ENCODE measurements around the gene MAP1LC3B2. TPM values are rescaled to one million over a fixed set of nuclear protein-coding genes. Genes with fewer than 3 reads are reported as not detected.

The MAP1LC3B2 gene
- total and polyA plus RNA-seq, 2 of the 8 experiments (the other 6 are each of a cell fraction or from before 2014, with no cell fraction given), result 0.39 to 1.5 TPM

GRCh38 chr12:116598311-116599284, 39.4 kb downstream of the MAP1LC3B2 start:
- Histone ChIP-seq H3K4me2 (ENCODE audit: insufficient read depth in 1 of 2, low read depth in 2 of 2, low read length in 2 of 2) (0 out of 4 replicates have a peak overlapping the region, but pooled peaks of 1 of the 2 experiments have one; percentile 3), H2BK12ac (ENCODE audit: low read depth, low read length) (peak overlapping the region; percentile 76; the same call in 1 of the 2 replicates), H2BK5ac (ENCODE audit: low read depth, low read length) (no peak overlapping the region), H2BK120ac (replicated peaks; ENCODE audit: low read depth, low read length) (no peak overlapping the region), H3K27me3 (replicated peaks in 1 of 4; ENCODE audit: control insufficient read depth in 3 of 4, extremely low read depth in 1 of 4, insufficient read depth in 3 of 4, low read length in 3 of 4) (no peaks in the 10 kb centered on the region), H3K23me2 (ENCODE audit: low read depth, low read length) (peaks cover 6% of the 10 kb centered on the region; the same call in 1 of the 2 replicates), H3K27ac (ENCODE audit: low read depth, low read length) (no peak overlapping the region), H3K4me1 (replicated peaks in 1 of 4; ENCODE audit: control insufficient read depth in 3 of 4, insufficient read depth in 4 of 4, low read length in 3 of 4) (peaks cover 0 to 5% (median 3%) of the 10 kb centered on the region in 4 experiments; a peak in 5 of 7 replicates), H4K8ac (ENCODE audit: extremely low read depth, insufficient read depth, low read length) (no peak overlapping the region), H3K9me3 (ENCODE audit: insufficient read depth in 2 of 2, low read depth in 1 of 2, low read length in 1 of 2) (no peaks in the 10 kb centered on the region), H2AK5ac (ENCODE audit: low read depth, low read length) (no peak overlapping the region), H3K79me1 (ENCODE audit: low read depth, low read length) (no peaks in the 10 kb centered on the region), H3K4me3 (ENCODE audit: extremely low read depth in 1 of 4, insufficient read depth in 2 of 4, low read depth in 3 of 4, low read length in 4 of 4) (no peak overlapping the region), H3K23ac (ENCODE audit: insufficient read length) (no peak overlapping the region), H3K18ac (ENCODE audit: extremely low read depth, low read length) (peak overlapping the region; percentile 43; the same call in 1 of the 2 replicates), H4K91ac (replicated peaks; ENCODE audit: insufficient read length, low read length) (peak overlapping the region; percentile 26), H2AFZ (ENCODE audit: low read length) (no peak overlapping the region; the same call in 1 of the 2 replicates), H2BK20ac (ENCODE audit: low read length) (peak overlapping the region; percentile 62), H4K20me1 (replicated peaks in 1 of 2; ENCODE audit: control insufficient read depth in 1 of 2, insufficient read depth in 2 of 2, low read length in 2 of 2) (no peaks in the 10 kb centered on the region), H3K56ac (replicated peaks; ENCODE audit: insufficient read length, low read depth, low read length) (no peak overlapping the region), H3K4ac (replicated peaks; ENCODE audit: insufficient read length, low read depth, low read length) (no peak overlapping the region), H4K5ac (ENCODE audit: insufficient read length, low read depth, low read length) (no peak overlapping the region), H3K14ac (ENCODE audit: insufficient read length) (no peak overlapping the region), H3K9ac (replicated peaks in 1 of 4; ENCODE audit: extremely low read depth in 1 of 4, low read depth in 3 of 4, low read length in 3 of 4) (no peak overlapping the region), H3K79me2 (ENCODE audit: control insufficient read depth in 1 of 2, insufficient read depth in 2 of 2, low read length in 2 of 2) (no peaks in the 10 kb centered on the region), H2BK15ac (ENCODE audit: low read length) (peak overlapping the region; percentile 5; the same call in 1 of the 2 replicates), H3K36me3 (ENCODE audit: control insufficient read depth in 2 of 4, insufficient read depth in 4 of 4, low read length in 3 of 4) (no peaks in the 10 kb centered on the region)
- WGBS, 2 experiments (ENCODE audit: extremely low coverage in 1 of 2, insufficient coverage in 1 of 2, insufficient read length in 1 of 2, insufficient replicate concordance in 2 of 2, low coverage in 1 of 2, low lambda C conversion rate in 2 of 2, missing lambda C conversion rate in 1 of 2), result 84% methylated on average over 22 of the region's 22 CpGs; no CpG with 5 or more reads in 1 of the 2 experiments
- FAIRE-seq (no peak), DNase-seq (ENCODE audit: low read depth in 1 of 2, low spot score in 2 of 2) (no peak)
- ChIA-PET POLR2A (ENCODE audit: partially characterized antibody) (interaction anchor here (1.2 kb wide), 1 partner anchor 172 kb away, joined by 3 read pairs; no protein-coding TSS in a partner anchor), CTCF (ENCODE audit: partially characterized antibody) (interaction anchor here (0.6 to 4.2 kb wide), 20 partner anchors 9 to 296 kb away, joined by 3 to 34 read pairs (median 4); no protein-coding TSS in a partner anchor)
- TF ChIP-seq TBP (IDR thresholded peaks at IDR 0.05; ENCODE audit: low read depth, low read length), result no peak
- TF ChIP-seq EP300 (IDR thresholded peaks at IDR 0.05; ENCODE audit: borderline replicate concordance in 1 of 2, low read depth in 2 of 2, low read length in 2 of 2), result no peak
- TF ChIP-seq EZH2 (IDR thresholded peaks at IDR 0.05; ENCODE audit: low read depth, low read length, severe bottlenecking), result no peak
- no peak for TF ChIP-seq POLR2AphosphoS5 (IDR thresholded peaks at IDR 0.05; ENCODE audit: low read depth, low read length)
- no peak for TF ChIP-seq ATF2 (IDR thresholded peaks at IDR 0.05; ENCODE audit: low read length)
- TF ChIP-seq EGR1 (IDR thresholded peaks at IDR 0.05; ENCODE audit: borderline replicate concordance, low read depth, low read length), result no peak
- TF ChIP-seq KDM1A (IDR thresholded peaks at IDR 0.05; ENCODE audit: borderline replicate concordance, low read length), result no peak
- no peak for TF ChIP-seq SRF (IDR thresholded peaks at IDR 0.05; ENCODE audit: low read depth, low read length)
- no peak for TF ChIP-seq SP2 (IDR thresholded peaks at IDR 0.05; ENCODE audit: low read length)

Measured in H1 (cell line).